HG02981 (cell line): Measurements from ENCODE around the gene LRRC46.

Experiments used
- ATAC-seq: cut with Tn5 transposase; IDR thresholded peaks from one replicate; pipeline ENCODE4 v1.9.1; 2021; ENCODE audit warnings: mild to moderate bottlenecking, moderate library complexity; ENCODE audit not compliant: unreplicated experiment

The LRRC46 gene

DNA sequence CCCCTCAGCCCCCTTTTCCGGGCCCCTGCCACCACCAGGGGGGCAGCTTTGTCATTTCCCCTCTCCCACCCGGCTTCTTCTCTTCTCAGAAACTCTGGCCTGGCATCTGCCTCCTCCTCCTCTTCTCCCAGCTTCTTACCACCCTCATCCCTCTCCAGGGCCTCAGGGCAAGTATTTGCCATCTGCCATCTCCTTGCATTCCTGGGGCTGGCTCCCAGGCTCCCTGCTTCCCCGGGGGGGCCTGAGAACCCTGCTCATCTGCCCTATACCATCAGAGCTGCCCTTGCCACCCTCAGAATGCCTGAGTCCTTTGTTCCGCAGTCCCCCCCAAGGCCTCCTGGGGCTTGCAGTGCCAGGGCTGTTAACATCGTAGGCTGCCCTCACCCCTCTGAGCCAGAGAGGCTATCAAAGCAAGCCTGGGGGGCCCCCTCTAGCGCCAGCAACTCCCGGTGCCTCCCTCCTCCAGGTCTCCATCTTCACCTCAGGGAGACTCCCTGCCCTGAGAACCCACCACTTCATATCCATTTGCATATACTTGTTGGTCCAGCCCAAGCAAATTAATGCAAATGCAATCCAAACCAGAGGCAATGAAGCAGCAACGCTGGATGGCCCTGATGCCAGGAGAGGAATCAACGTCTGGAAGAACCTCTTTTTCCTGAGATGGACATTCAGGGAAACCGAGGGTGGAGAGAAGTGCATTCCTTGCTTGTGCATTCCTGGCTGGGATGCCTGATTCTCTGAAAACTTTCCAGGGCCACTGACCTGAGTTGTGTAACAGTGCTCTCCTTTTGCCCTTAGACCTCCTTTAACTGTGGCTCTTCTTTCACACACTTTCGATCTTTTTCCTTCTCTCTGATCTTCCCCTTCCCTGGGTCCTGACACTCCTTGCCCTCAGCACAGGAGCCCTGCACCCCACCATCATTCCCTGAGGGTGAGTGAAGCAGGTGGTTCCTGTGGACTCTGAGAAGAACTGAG lies 43.8 kb downstream of the LRRC46 start:
- no peak for ATAC-seq

DNA sequence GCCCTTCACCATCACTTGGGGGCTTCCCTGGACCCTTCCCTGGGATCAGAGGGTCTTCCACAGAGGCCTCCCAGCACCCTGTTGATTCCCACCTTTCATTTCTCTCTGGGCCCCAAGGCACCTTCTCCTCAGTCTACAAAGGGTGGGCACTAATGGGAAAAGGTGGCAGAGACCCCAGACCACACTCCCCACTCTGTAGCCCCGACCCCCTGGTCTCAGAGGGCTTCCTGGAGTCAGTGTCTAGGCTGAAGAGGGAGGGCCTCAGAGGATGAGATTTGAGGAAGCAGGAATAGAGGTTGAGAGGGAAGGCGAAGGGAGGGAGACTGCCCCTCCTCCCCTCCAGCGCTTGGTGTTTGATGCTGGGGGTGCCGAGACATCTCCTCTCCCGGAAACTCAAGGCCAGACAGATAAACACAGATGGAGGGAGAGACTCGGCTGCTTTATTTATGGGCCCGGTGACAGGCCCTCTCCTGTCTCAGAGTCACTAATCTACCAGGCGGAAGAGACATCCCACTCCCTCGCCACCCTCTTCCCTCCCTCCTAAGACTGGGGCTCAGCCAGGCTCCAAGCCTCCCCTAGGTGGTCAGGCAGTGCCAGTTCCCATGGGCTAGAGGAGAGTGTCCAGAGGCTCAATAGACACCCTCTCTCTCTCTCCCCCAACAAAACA lies 46.0 kb downstream of the LRRC46 start:
- ATAC-seq, result no peak

- ATAC-seq, result no peak
These were observed 46.9 kb downstream of the LRRC46 start for GRCh38 chr17:47878203-47879027.

DNA sequence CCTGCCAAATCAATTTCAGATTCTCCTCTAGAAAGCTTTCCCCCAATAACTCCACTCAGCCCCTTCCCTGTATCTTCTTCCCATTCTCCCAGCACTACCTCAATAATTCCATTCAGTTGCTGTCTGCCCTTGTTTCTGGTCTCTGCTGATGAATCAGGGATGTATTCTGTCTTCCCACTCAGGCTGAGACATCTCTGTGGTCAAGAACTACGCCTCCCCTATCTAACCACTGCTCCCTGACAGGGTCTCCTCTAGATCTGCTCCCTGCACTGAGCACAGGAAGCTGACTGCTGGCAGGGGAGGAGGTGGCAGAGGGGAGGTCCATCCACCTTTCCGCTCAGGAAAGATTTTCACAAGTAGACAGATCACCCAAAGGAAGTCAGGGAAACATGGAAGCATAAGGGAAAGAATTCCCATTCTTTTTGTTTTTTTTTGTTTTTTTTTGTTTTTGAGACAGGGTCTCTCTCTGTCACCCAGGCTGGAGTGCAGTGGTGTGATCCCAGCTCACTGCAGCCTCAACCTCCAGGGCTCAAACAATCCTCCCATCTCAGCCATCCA lies 47.6 kb downstream of the LRRC46 start:
- ATAC-seq, result no peak

DNA sequence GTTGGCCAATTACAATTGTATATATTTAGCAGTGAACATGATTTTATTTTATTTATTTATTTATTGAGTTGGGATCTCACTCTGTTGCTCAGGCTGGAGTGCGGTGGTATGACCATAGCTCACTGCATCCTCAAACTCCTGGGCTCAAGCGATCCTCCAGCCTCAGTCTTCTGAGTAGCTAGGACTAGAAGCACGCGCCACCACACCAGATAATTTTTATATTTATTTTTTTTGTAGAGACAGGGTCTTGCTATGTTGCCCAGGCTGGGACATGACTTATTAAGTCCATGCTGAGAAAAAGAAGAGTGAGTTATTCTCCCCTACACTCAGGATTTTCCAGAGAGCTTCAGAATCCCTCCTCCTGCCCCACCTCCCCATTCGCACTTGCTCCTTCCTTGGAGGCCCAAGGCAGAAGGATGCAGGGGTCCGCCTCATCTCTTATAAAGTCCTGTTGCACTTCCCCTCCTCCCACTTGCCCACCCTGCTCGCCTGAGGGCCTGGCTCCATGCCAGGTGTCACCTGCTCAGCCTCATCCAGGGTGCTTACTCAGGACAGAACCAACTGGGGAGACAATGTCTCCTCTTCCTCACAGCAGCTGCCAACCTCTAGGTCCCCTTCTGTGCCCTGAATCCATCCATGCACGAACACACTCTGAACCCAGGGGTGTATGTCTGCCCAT lies 48.4 kb downstream of the LRRC46 start:
- no peak for ATAC-seq

DNA sequence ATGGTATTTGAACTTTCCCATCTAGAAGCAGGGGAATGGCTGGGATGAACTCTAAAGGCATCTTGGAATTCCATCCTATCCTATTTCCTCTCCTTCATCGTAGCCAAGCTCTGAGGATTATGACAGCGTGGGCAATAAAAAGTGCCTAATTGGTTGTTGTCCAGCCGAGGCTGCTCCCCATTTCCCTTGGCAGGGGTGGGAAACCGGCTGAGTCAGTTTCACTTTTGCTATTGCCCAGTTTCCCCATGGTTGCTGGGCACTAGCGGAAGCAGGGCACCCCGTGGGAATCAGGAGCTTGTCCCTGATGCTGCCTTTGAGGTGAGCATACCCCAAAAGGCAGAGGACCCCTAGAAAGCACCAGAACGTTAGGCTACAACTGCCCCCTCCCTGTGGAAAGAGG lies 50.8 kb downstream of the LRRC46 start:
- ATAC-seq, result no peak

DNA sequence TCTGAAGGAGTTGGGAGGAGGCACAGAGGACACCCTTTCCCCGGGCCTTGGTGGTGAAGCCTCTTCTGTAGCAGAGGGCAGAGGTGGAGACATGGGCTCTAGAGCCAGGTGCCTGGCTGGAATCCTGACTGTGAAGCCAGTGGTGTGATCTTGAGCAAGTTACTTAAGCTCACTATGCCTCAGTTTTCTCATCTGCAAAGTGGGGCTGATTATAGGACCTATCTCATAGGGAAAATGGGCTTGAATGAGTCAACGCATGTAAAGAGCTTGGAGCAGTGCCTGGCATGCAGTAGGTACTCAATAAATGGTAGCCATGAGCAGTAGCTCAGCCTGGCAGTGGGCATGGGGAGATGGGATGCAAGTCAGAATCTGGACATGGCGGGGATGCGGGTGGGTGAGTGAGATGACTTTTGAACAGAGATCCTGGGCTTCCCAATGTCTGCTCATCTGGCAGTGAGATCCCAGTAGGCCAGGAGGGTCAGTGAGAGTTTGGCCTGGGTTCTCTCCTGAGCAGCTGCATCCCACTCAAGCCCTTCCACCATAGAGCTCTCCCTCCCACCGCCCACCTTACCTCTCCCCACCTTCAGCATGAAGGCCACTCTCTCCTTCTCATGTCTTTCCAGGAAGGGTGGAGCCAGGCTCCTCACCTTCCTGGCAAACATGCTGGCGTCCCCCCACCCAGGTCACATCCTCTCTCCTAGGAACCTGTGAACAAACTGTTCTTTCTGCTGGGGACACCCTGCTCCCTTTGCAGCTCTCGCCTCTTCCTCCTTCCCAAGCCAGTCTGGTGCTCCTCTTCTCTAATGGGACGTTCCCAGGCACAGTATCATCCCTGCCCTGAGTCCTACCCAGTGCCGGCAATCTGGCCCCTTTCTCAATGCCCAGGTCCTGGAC lies 51.5 kb downstream of the LRRC46 start:
- no peak for ATAC-seq

DNA sequence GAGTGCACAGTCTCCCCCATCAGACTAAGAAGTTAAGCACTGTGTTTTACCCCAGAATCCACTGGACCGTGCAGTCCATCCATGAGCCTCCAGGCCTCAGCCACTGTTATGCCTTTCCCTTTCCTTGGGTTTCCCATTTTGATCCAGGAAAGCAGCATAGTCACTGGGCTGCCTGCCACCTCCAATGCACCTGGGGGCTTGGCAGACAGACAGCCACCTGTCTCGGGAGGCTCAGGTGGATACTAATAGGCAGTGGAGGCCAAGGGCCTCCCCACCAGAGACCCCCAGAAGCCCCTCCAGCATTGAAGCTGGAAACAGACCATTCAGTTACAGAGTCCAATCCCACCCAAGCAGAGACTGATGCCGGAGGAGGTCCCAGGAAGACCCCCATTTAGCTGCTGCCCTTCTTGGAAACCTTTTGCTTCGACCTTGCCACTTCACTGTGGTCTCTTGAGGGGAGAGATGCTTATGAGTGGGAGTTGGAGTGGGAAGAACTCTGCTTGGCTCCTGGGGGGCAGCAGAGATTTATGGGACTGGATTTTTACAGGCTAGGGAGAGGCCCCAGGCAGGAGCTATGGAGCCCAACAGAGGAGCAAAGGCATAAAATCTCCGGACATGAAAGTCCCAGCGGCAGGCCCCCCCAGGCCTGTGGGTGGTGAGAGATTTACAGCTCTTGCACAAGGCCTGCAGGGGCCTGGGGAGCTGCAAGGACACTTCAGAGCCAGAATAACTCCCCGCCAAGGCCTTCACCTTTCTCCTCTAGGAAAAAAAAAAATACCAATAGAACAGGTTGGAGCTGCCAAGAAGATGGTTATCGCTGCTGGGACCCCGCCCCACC lies 52.3 kb downstream of the LRRC46 start:
- no peak for ATAC-seq

- ATAC-seq, result no peak
These were observed 52.9 kb downstream of the LRRC46 start for GRCh38 chr17:47884427-47884740.

GRCh38 chr17:47884905-47885730 lies 53.6 kb downstream of the LRRC46 start:
- ATAC-seq, result no peak
